ENCODE measurements around the gene ACTL10.

Gene ACTL10

GRCh38 chr20:33680686-33681085, 13.9 kb downstream of the ACTL10 start (continued):
- TF ChIP-seq MYNN (tag by site-specific recombination; IDR thresholded peaks at IDR 0.05; ENCODE audit: borderline replicate concordance), result no peak

- POLR2A ChIA-PET, result interaction anchor here (1.1 kb wide), 1 partner anchor 18 kb away, joined by 3 read pairs; no protein-coding TSS in a partner anchor
- Histone ChIP-seq H3K4me3 (ENCODE audit: low read depth, low read length) (no peak overlapping the region), H3K9me3 (ENCODE audit: control insufficient read depth, insufficient read depth, low read depth, low read length) (no peaks in the 10 kb centered on the region), H3K27ac (ENCODE audit: extremely low read depth, low read depth, low read length) (no peak overlapping the region), H3K4me1 (ENCODE audit: control insufficient read depth, insufficient read depth, low read length) (peaks cover 9% of the 10 kb centered on the region; the same call in 1 of the 2 replicates), H3K36me3 (ENCODE audit: control insufficient read depth in 2 of 2, insufficient read depth in 1 of 2, low read length in 2 of 2) (peaks cover 13 to 79% of the 10 kb centered on the region in 2 experiments; a peak in 2 of 3 replicates)
- TF ChIP-seq ZNF398 (tag by site-specific recombination; IDR thresholded peaks at IDR 0.05) (no peak), ZFP69B (tag by site-specific recombination; IDR thresholded peaks at IDR 0.05) (no peak), ZNF473 (tag by site-specific recombination; IDR thresholded peaks at IDR 0.05) (no peak), ZNF610 (tag by site-specific recombination; IDR thresholded peaks at IDR 0.05; ENCODE audit: borderline replicate concordance) (no peak), ZBTB44 (tag by site-specific recombination; IDR thresholded peaks at IDR 0.05) (no peak), ZNF768 (tag by site-specific recombination; IDR thresholded peaks at IDR 0.05) (no peak), ZNF514 (tag by site-specific recombination; IDR thresholded peaks at IDR 0.05) (no peak), WT1 (tag by site-specific recombination; IDR thresholded peaks at IDR 0.05) (no peak), ZNF654 (tag by site-specific recombination; IDR thresholded peaks at IDR 0.05; ENCODE audit: low read depth) (no peak), ZNF132 (tag by site-specific recombination; IDR thresholded peaks at IDR 0.05; ENCODE audit: borderline replicate concordance) (no peak), HOXD13 (CRISPR knock-in tag; IDR thresholded peaks at IDR 0.05; ENCODE audit: borderline replicate concordance) (no peak), SALL2 (tag by site-specific recombination; IDR thresholded peaks at IDR 0.05; ENCODE audit: borderline replicate concordance) (no peak), ZNF223 (tag by site-specific recombination; IDR thresholded peaks at IDR 0.05) (no peak), ZBTB48 (tag by site-specific recombination; IDR thresholded peaks at IDR 0.05) (no peak), ZNF639 (tag by site-specific recombination; IDR thresholded peaks at IDR 0.05) (no peak), ZNF350 (tag by site-specific recombination; IDR thresholded peaks at IDR 0.05) (no peak)
- CTCF ChIA-PET, result interaction anchor here (0.6 kb wide), 1 partner anchor 14 kb away, joined by 3 read pairs; the partner anchor contains the start of gene ACTL10
Measured at GRCh38 chr20:33681288-33681687, 14.5 kb downstream of the ACTL10 start.

- CTCF ChIA-PET, result interaction anchor here (0.6 to 1.2 kb wide), 2 partner anchors 13 to 15 kb away, joined by 3 read pairs; partner anchors contain the start of gene ACTL10
Measured at GRCh38 chr20:33681728-33682353, 15.1 kb downstream of the ACTL10 start.

More at GRCh38 chr20:33681728-33682353, 15.1 kb downstream of the ACTL10 start:
- TF ChIP-seq ZNF658 (tag by site-specific recombination; IDR thresholded peaks at IDR 0.05), result no peak
- no peak for TF ChIP-seq ZNF837 (tag by site-specific recombination; IDR thresholded peaks at IDR 0.05)
- TF ChIP-seq ZNF239 (tag by site-specific recombination; IDR thresholded peaks at IDR 0.05), result no peak
- TF ChIP-seq EGR2 (tag by site-specific recombination; IDR thresholded peaks at IDR 0.05; ENCODE audit: low read depth), result peak; percentile 65
- TF ChIP-seq PRDM10 (tag by site-specific recombination; IDR thresholded peaks at IDR 0.05), result peak; percentile 95
- 0 out of 2 replicates have a peak, but pooled peaks have one; percentile 31 for TF ChIP-seq ZFHX2 (tag by site-specific recombination; conservative IDR thresholded peaks at IDR 0.05)
- TF ChIP-seq ZNF174 (tag by site-specific recombination; IDR thresholded peaks at IDR 0.05), result no peak
- TF ChIP-seq SETDB1 (IDR thresholded peaks at IDR 0.05; ENCODE audit: insufficient read length, low read length), result no peak
- Histone ChIP-seq H3K4me1 (ENCODE audit: control insufficient read depth, insufficient read depth, low read length) (peaks cover 12% of the 10 kb centered on the region), H3K27ac (ENCODE audit: extremely low read depth, low read depth, low read length) (no peak overlapping the region), H3K9me3 (ENCODE audit: control insufficient read depth, insufficient read depth, low read depth, low read length) (no peaks in the 10 kb centered on the region), H3K4me3 (ENCODE audit: low read depth, low read length) (no peak overlapping the region), H3K36me3 (ENCODE audit: control insufficient read depth in 2 of 2, insufficient read depth in 1 of 2, low read length in 2 of 2) (peaks cover 13 to 74% of the 10 kb centered on the region in 2 experiments; a peak in 2 of 3 replicates)
- POLR2A ChIA-PET, result interaction anchor here (0.6 to 1.1 kb wide), 2 partner anchors 18 to 161 kb away, joined by 3 read pairs; no protein-coding TSS in a partner anchor
